SIG-M5 (cell line): ENCODE data around the gene UBE2R2.
"Not testable (repeated sequence)": the region's sequence is repeated elsewhere in the genome, so short reads cannot be mapped to it uniquely, and the experiment has no call there.

Experiments
- DNase-seq: peaks from one replicate; lab custom pipeline; 2025; lab: John Stamatoyannopoulos, UW

The UBE2R2 gene

GRCh38 chr9:33816327-33817252 is at the start of gene UBE2R2:
Gene UBE2R2 (plus strand): TSS chr9:33817160. CDS start chr9:33817758, 598 bp downstream.
- peak; percentile 61 for DNase-seq

GRCh38 chr9:33770156-33770880 is 46.6 kb upstream of the UBE2R2 start:
- not testable (repeated sequence) for DNase-seq

GRCh38 chr9:33773135-33773534 is 43.8 kb upstream of the UBE2R2 start:
- DNase-seq: not testable (repeated sequence)

- not testable (repeated sequence) for DNase-seq
These were observed 42.8 kb upstream of the UBE2R2 start for GRCh38 chr9:33774074-33774659.

GRCh38 chr9:33776578-33776977 is 40.4 kb upstream of the UBE2R2 start:
- DNase-seq: no peak

- no peak for DNase-seq
These were observed 38.1 kb upstream of the UBE2R2 start for GRCh38 chr9:33778700-33779351.

GRCh38 chr9:33780276-33780675 is 36.7 kb upstream of the UBE2R2 start:
- no peak for DNase-seq

- no peak for DNase-seq
These were observed 35.2 kb upstream of the UBE2R2 start for GRCh38 chr9:33781736-33782135.

- DNase-seq: no peak
These were observed 34.4 kb upstream of the UBE2R2 start for GRCh38 chr9:33782395-33783152.

GRCh38 chr9:33785914-33786313 is 31.0 kb upstream of the UBE2R2 start:
- no peak for DNase-seq

GRCh38 chr9:33786681-33787080 is 30.3 kb upstream of the UBE2R2 start:
- DNase-seq: no peak

GRCh38 chr9:33787839-33788238 is 29.1 kb upstream of the UBE2R2 start:
- DNase-seq: no peak

- DNase-seq: not testable (repeated sequence)
These were observed 27.5 kb upstream of the UBE2R2 start for GRCh38 chr9:33789429-33789828.

- DNase-seq: no peak
These were observed 25.8 kb upstream of the UBE2R2 start for GRCh38 chr9:33791117-33791516.

- DNase-seq: not testable (repeated sequence)
These were observed 23.5 kb upstream of the UBE2R2 start for GRCh38 chr9:33793496-33793895.

GRCh38 chr9:33794560-33794959 is 22.4 kb upstream of the UBE2R2 start:
- DNase-seq: no peak

GRCh38 chr9:33795281-33795680 is 21.7 kb upstream of the UBE2R2 start, which contains the start of gene PRSS3:
Gene PRSS3 (plus strand): TSS chr9:33795561. CDS start chr9:33795574, 13 bp downstream.
- no peak for DNase-seq

- DNase-seq: no peak
These were observed 21.1 kb upstream of the UBE2R2 start for GRCh38 chr9:33795819-33796218.

- DNase-seq: not testable (repeated sequence)
These were observed 20.3 kb upstream of the UBE2R2 start for GRCh38 chr9:33796679-33797078.

- no peak for DNase-seq
These were observed 19.1 kb upstream of the UBE2R2 start for GRCh38 chr9:33797837-33798236.

GRCh38 chr9:33798545-33798944 is 18.4 kb upstream of the UBE2R2 start:
- DNase-seq: no peak
